ENCODE data around the gene EFNA5.

The EFNA5 gene

GRCh38 chr5:107430071-107430625 lies 240.6 kb downstream of the EFNA5 start:
- DNase-seq (ENCODE audit: low read depth in 2 of 2) = no peak

DNA sequence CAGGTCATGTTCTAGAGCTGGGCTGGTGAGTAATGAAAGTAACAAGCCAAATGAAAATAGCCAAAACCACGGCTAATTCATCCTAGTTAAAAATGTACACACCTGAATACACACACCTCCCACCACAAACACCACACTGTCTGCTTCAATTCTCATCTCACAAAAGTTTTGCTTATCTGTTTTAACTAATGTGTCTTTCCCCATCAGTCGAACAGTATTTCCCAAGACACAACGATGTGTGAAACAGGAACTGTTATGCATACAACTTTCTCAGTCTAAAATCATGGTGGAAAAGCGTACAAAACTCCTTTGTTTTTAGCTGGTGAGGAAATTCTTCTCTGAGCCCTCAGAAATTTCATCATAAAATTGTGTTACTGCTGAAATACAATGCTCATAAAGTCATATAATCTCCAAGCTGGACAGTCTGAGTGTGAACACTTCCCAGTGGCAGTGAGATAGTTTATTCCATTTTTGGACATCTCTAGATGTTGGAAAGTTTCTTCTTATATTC lies 242.4 kb downstream of the EFNA5 start:
- no peak for DNase-seq (ENCODE audit: low read depth in 2 of 2)

DNA sequence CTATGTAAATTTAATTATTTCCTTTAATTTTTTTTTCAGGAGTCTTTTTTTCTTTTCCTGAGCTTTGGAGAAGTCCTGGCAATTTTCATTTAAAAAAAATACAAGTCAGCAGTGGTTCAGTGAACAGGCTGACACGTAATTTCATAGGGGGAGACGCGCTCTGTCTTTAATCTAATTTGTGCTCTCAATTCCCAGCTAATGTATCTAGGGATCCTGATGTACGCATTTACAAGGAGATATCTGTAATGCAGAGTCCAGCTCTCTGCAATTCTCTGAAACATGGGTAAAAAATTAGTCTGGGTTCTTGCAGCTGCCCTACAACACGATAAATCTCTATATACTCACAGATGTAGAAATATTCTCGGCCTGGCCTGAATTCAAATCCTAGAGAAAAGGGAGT lies 243.9 kb downstream of the EFNA5 start:
- DNase-seq (ENCODE audit: low read depth in 2 of 2) = no peak

DNA sequence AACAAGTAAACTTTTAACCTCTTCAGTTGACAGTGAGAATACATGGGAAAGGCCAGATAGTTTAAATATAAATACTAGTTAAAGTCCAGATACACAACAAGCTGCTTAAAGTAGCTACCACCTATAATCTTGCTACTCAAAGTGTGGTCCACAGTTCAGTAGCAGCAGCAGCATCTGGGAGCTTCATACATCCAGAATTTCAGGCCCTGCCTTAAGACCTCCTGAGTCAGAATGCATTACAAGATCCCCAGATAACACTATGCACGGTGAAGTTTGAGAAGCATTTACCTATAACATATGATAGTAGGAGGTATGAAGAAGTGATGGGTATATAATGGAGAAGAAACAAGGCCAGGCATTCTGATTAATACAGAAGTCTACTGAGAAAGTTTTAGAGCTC lies 244.5 kb downstream of the EFNA5 start:
- no peak for DNase-seq (ENCODE audit: low read depth in 2 of 2)

DNA sequence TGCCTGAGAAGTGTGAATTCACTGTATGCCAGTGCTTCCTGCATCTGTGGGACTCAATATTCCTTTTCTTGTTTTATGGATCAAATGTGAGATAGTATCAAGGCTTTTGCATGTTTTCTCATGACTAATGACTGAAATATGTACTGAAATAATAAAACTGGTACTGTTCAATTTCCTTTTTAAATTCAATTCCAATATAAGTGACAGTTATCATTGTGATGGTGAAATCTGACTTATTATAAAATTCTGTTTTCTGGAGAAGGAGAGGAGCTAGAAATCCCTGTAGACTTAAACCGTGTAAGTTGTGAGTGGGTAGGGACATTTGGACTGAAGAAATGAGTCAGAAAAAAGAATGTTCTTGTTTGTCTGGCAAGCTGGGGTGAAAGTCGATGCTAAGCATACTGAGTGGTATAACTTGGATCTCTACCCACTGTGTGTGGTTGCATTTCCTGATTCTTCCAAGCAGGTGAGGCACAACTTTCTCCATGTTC lies 245.2 kb downstream of the EFNA5 start:
- DNase-seq (ENCODE audit: low read depth in 2 of 2) = no peak

- no peak for DNase-seq (ENCODE audit: low read depth in 2 of 2)
These were observed 246.2 kb downstream of the EFNA5 start for GRCh38 chr5:107424491-107424890.

DNA sequence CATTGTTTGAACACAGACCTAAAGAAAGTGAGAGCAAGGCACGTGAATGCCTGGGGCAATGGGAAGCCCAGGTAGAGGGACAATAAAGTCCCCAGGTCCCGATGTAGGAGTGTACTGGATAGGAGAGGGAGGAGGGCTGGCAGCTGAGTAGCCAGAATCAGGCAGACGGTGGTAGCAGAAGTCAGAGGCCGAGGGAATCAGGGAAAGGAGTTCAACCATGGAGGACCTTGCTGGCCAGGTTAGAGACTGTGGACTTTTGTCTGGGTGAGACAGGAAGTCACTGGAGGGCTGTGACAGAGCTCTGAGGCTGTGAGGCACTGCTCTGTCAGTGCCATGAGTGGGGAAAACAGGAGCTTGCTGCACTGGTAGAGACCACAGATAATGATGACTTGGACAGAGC lies 248.2 kb downstream of the EFNA5 start:
- DNase-seq (ENCODE audit: low read depth in 2 of 2) = no peak

GRCh38 chr5:107419498-107419897 lies 251.2 kb downstream of the EFNA5 start:
- DNase-seq (ENCODE audit: low read depth in 2 of 2) = no peak

- DNase-seq (ENCODE audit: low read depth in 2 of 2) = no peak
These were observed 251.8 kb downstream of the EFNA5 start for GRCh38 chr5:107418902-107419301.

GRCh38 chr5:107418071-107418470 lies 252.7 kb downstream of the EFNA5 start:
- DNase-seq (ENCODE audit: low read depth in 2 of 2) = no peak

DNA sequence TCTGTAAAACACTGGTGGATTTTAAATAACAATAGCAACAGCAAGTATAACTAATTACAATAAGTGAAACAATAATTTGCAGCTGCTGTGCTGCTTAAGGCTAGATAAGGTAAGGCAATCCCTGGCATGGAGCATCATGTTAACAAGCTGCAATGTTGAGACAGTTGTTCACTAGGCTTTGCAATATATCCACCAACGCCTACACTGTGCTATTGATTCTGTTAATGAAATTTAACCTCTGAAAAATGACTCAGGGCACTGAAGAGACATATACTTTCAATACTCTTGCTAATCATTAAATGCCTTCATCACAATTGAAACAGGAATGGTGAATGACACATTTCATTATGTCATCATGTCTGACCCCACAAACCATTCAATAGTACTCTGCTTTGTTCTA lies 255.0 kb downstream of the EFNA5 start:
- no peak for DNase-seq (ENCODE audit: low read depth in 2 of 2)

- no peak for DNase-seq (ENCODE audit: low read depth in 2 of 2)
These were observed 255.9 kb downstream of the EFNA5 start for GRCh38 chr5:107414802-107415201.

GRCh38 chr5:107413754-107414153 lies 257.0 kb downstream of the EFNA5 start:
- no peak for DNase-seq (ENCODE audit: low read depth in 2 of 2)

DNA sequence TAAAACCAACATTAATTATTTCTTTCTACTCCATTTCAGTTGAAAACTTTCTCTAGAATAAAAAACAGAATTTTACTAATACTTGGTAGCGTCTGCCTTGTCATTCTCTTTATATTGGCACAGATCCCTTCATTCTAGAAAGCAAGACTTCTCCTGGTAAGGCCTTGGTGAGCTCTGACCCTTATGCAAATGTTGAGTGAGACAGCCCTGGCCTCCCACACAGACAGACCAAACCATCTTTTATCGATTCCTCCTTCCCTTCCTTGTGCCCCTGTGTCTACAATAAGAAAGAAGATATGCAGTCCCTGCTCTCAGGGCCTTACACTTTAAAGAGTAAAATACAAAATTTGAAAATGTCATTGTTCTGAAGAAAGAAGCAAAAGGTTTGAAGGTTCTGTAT lies 262.2 kb downstream of the EFNA5 start:
- DNase-seq (ENCODE audit: low read depth in 2 of 2) = no peak

- DNase-seq (ENCODE audit: low read depth in 2 of 2) = no peak
These were observed 262.9 kb downstream of the EFNA5 start for GRCh38 chr5:107407713-107408298.

DNA sequence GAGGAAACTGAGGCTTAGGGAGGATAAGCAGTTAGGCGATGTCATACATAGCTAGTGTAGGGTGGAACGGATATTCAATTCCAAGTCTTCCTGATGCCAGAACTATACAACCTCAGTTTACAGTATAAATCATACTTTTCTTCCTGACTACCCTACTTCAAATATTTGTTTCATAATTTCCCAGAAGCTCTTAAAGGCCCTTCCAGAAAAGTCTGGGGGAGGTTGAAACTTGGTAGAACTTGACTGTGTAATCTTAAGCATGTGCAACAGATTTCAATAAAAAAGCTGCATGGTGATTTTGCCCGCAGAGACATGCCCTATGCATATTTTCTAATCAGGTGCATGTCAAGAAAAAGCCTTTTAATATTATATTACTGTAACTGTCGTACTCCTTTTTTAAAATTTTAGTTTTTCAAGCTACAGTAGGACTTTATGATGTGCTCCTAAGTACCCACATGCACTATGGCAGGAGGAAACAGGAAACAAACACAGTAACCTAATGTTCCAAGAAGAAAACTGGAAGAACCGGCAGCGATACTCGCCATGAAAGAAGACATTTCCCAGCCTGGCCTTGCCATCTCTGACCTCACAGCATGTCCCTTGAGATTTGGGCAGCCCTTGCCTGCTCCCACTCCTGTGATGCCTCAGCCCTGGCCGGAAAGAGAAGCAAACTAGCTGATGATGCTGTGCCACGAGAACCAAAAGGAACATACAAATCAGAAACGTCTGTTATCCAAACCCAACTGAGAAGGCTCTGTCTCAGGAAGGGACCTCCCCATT lies 266.0 kb downstream of the EFNA5 start:
- no peak for DNase-seq (ENCODE audit: low read depth in 2 of 2)

- no peak for DNase-seq (ENCODE audit: low read depth in 2 of 2)
These were observed 267.3 kb downstream of the EFNA5 start for GRCh38 chr5:107403228-107403953.

- DNase-seq (ENCODE audit: low read depth in 2 of 2) = no peak
These were observed 268.1 kb downstream of the EFNA5 start for GRCh38 chr5:107402434-107403227.

- no peak for DNase-seq (ENCODE audit: low read depth in 2 of 2)
These were observed 269.1 kb downstream of the EFNA5 start for GRCh38 chr5:107401470-107402122.

- no peak for DNase-seq (ENCODE audit: low read depth in 2 of 2)
These were observed 270.4 kb downstream of the EFNA5 start for GRCh38 chr5:107400328-107400727.

- DNase-seq (ENCODE audit: low read depth in 2 of 2) = no peak
These were observed 272.0 kb downstream of the EFNA5 start for GRCh38 chr5:107398703-107399102.
